ENCODE results near the gene C14orf119. TPM values are rescaled to one million over a fixed set of nuclear protein-coding genes. Genes with fewer than 3 reads are reported as not detected.

C14orf119 gene
- total and polyA plus RNA-seq, 9 of the 15 experiments (the other 6 are each of a cell fraction or from before 2014, with no cell fraction given) = 36.7 to 251 (median 51.8) TPM

DNA sequence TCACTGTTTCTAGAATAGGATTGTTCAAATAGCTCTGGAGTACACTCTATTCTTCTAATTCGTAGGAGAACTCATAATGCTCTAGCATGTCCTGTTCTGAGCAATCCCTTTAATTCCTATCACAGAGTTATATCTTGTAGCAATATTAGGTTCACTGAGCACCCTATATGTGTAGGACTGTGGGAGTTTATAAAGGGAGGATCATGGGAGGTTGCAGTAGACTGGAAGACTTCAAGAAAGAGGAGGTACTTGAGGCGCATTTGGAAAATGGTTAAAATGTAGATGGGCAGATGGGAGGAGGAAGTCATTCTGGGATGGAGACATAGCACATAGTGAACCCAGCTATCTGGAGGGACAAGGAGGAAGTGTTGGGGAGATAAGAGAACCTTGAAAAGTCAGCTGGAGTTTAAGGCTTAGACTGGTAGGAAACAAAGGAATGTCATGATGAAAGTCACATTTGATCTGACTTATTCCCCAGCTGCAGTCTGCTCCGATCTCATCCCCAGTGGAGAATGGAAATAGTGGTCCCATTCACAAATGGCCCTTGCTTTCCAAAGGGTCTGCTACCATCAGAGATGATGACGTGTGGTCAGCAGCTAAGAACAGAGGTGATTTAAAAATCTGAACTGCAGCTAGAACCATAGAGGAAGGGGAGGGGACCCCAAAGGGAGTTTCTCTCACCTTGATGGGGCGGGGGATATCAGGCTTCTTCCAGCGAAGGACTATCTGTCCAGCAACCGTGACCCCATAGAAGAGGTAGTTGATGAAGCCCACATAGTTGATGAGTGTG lies 33.9 kb downstream of the C14orf119 start (continued):
- TF ChIP-seq, protein P1, sequence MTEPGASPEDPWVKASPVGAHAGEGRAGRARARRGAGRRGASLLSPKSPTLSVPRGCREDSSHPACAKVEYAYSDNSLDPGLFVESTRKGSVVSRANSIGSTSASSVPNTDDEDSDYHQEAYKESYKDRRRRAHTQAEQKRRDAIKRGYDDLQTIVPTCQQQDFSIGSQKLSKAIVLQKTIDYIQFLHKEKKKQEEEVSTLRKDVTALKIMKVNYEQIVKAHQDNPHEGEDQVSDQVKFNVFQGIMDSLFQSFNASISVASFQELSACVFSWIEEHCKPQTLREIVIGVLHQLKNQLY (CRISPR knock-in tag; conservative IDR thresholded peaks at IDR 0.05) = no peak
- TF ChIP-seq RNF2 (IDR thresholded peaks at IDR 0.05) (no peak), ZNF75A (CRISPR knock-in tag; IDR thresholded peaks at IDR 0.05) (no peak), SMARCA5 (IDR thresholded peaks at IDR 0.05) (no peak), NR2C2 (CRISPR knock-in tag; IDR thresholded peaks at IDR 0.05) (no peak), NR2C2 (tag; IDR thresholded peaks at IDR 0.05) (peak; percentile 31; the same call in 1 of the 2 replicates), ZNF124 (CRISPR knock-in tag; IDR thresholded peaks at IDR 0.05) (no peak), HMG20B (CRISPR knock-in tag; IDR thresholded peaks at IDR 0.05) (no peak), PHF21A (IDR thresholded peaks at IDR 0.05; ENCODE audit: borderline replicate concordance, low read depth) (no peak), U2AF1 (optimal IDR thresholded peaks at IDR 0.05; ENCODE audit: low read depth, low read length) (no peak), BCL6 (CRISPR knock-in tag; IDR thresholded peaks at IDR 0.05) (no peak), TAF1 (IDR thresholded peaks at IDR 0.05; ENCODE audit: control insufficient read depth, extremely low read depth, insufficient read depth, low read length, severe bottlenecking) (no peak), NFE2 (IDR thresholded peaks at IDR 0.05; ENCODE audit: low read depth) (no peak), ZKSCAN8 (CRISPR knock-in tag; IDR thresholded peaks at IDR 0.05) (no peak)
- TF ChIP-seq, protein P2, sequence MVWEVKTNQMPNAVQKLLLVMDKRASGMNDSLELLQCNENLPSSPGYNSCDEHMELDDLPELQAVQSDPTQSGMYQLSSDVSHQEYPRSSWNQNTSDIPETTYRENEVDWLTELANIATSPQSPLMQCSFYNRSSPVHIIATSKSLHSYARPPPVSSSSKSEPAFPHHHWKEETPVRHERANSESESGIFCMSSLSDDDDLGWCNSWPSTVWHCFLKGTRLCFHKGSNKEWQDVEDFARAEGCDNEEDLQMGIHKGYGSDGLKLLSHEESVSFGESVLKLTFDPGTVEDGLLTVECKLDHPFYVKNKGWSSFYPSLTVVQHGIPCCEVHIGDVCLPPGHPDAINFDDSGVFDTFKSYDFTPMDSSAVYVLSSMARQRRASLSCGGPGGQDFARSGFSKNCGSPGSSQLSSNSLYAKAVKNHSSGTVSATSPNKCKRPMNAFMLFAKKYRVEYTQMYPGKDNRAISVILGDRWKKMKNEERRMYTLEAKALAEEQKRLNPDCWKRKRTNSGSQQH (CRISPR knock-in tag; IDR thresholded peaks at IDR 0.05) = no peak
- TF ChIP-seq, protein P3, sequence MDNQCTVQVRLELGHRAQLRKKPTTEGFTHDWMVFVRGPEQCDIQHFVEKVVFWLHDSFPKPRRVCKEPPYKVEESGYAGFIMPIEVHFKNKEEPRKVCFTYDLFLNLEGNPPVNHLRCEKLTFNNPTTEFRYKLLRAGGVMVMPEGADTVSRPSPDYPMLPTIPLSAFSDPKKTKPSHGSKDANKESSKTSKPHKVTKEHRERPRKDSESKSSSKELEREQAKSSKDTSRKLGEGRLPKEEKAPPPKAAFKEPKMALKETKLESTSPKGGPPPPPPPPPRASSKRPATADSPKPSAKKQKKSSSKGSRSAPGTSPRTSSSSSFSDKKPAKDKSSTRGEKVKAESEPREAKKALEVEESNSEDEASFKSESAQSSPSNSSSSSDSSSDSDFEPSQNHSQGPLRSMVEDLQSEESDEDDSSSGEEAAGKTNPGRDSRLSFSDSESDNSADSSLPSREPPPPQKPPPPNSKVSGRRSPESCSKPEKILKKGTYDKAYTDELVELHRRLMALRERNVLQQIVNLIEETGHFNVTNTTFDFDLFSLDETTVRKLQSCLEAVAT (IDR thresholded peaks at IDR 0.05) = no peak
- TF ChIP-seq, protein P4, sequence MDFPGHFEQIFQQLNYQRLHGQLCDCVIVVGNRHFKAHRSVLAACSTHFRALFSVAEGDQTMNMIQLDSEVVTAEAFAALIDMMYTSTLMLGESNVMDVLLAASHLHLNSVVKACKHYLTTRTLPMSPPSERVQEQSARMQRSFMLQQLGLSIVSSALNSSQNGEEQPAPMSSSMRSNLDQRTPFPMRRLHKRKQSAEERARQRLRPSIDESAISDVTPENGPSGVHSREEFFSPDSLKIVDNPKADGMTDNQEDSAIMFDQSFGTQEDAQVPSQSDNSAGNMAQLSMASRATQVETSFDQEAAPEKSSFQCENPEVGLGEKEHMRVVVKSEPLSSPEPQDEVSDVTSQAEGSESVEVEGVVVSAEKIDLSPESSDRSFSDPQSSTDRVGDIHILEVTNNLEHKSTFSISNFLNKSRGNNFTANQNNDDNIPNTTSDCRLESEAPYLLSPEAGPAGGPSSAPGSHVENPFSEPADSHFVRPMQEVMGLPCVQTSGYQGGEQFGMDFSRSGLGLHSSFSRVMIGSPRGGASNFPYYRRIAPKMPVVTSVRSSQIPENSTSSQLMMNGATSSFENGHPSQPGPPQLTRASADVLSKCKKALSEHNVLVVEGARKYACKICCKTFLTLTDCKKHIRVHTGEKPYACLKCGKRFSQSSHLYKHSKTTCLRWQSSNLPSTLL (IDR thresholded peaks at IDR 0.05) = no peak
- TF ChIP-seq, protein P5, sequence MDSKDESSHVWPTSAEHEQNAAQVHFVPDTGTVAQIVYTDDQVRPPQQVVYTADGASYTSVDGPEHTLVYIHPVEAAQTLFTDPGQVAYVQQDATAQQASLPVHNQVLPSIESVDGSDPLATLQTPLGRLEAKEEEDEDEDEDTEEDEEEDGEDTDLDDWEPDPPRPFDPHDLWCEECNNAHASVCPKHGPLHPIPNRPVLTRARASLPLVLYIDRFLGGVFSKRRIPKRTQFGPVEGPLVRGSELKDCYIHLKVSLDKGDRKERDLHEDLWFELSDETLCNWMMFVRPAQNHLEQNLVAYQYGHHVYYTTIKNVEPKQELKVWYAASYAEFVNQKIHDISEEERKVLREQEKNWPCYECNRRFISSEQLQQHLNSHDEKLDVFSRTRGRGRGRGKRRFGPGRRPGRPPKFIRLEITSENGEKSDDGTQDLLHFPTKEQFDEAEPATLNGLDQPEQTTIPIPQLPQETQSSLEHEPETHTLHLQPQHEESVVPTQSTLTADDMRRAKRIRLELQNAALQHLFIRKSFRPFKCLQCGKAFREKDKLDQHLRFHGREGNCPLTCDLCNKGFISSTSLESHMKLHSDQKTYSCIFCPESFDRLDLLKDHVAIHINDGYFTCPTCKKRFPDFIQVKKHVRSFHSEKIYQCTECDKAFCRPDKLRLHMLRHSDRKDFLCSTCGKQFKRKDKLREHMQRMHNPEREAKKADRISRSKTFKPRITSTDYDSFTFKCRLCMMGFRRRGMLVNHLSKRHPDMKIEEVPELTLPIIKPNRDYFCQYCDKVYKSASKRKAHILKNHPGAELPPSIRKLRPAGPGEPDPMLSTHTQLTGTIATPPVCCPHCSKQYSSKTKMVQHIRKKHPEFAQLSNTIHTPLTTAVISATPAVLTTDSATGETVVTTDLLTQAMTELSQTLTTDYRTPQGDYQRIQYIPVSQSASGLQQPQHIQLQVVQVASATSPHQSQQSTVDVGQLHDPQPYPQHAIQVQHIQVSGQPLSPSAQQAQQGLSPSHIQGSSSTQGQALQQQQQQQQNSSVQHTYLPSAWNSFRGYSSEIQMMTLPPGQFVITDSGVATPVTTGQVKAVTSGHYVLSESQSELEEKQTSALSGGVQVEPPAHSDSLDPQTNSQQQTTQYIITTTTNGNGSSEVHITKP (IDR thresholded peaks at IDR 0.05; ENCODE audit: partially characterized antibody) = no peak

Measured in K562 (cell line).